Amniotic stem cell (primary cell): Measurements from ENCODE around the gene SCG3.

Source experiments
- DNase-seq: peaks from one replicate; lab custom pipeline; 2025; lab: John Stamatoyannopoulos, UW

SCG3 gene

DNA sequence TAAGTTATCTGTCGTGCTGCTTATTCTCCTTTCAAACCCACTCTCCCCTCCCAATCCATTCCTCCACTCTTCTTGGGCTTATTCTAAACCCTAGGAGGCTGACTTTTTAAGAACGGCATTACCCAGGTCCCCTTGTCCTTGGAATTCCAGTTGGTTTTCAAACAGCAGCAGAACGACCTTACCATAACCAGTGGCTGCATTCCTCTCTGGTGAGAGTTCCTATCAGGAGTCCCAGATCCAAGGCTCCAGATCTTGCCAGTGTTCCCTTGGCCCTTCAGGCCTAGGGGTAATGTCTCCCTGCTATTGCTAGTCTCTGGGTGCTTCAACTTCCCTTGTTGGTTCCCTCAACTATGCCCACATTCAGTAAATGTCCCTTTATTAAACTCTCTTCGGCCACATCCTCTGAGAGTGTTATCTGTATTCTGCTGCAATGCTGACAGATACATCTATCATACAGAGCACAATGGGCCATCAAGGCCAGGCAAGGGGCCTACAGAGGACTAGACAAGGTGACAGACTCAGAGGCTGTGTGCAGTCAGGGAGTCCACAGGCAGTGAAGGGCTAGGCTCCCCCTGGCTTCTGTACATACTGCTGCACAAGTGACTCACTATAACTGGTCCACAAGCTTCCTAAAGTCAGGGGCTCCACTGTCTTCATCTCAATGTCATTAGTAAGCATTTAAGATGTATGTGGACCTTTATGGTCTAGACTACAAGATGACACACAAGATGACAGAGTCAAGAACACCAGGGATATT is 46.0 kb downstream of the SCG3 start:
- no peak for DNase-seq

DNA sequence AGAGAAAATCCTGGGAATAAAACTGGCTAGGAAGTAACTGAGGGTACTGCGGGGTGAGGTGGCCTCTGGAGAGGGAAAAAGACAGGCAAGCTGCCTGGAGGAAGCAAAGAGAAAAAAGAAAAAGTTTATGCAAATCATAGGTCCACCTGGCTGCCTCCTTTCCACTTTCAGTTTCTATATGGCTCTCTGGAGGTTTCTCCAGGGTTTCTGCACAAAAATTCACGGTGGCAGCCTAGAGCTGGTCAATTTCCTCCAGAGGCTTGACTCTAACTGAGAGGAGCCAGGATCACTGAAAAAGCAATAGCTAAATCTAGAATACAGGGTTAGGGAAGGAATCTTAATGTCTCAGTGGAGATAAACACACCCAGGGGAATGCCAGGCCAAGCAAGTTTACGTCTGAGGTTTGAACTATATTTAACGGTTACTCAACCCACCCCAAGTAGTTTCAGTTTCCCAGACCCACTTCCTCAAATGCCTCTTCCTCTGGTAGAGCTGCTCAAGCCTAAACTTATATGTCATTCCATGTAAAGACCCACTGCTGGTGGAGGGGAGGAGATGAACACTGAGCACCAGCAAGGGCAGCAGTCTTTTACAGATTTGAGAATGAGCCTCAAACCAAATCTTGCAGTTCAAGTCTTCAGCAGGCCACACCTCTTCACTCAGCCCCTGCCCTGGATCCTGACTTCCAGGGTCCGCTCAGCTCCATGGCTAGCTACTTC is 50.4 kb downstream of the SCG3 start:
- no peak for DNase-seq

DNA sequence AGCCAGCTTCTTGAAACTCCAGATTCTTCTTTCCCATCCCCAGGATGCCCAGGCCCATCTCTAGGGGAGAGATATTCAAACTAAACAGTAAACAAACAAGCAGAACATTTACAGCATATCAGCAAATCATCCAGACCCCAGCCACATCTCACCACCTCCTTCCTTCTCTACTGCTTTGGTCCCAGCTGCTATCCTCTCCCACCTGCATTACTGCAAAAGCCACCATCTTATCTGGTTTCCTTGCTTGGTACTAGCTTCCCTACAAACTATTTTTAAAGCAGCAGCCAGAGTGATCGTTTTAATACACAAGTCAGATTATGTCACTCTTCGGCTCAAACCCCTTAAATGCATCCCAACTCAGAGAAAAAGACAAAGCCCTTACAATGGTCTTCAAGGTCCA is 51.3 kb downstream of the SCG3 start:
- no peak for DNase-seq

GRCh38 chr15:51735228-51736010 is 54.1 kb downstream of the SCG3 start:
- no peak for DNase-seq

- DNase-seq, result no peak
Measured at GRCh38 chr15:51736069-51736468, 54.8 kb downstream of the SCG3 start.

DNA sequence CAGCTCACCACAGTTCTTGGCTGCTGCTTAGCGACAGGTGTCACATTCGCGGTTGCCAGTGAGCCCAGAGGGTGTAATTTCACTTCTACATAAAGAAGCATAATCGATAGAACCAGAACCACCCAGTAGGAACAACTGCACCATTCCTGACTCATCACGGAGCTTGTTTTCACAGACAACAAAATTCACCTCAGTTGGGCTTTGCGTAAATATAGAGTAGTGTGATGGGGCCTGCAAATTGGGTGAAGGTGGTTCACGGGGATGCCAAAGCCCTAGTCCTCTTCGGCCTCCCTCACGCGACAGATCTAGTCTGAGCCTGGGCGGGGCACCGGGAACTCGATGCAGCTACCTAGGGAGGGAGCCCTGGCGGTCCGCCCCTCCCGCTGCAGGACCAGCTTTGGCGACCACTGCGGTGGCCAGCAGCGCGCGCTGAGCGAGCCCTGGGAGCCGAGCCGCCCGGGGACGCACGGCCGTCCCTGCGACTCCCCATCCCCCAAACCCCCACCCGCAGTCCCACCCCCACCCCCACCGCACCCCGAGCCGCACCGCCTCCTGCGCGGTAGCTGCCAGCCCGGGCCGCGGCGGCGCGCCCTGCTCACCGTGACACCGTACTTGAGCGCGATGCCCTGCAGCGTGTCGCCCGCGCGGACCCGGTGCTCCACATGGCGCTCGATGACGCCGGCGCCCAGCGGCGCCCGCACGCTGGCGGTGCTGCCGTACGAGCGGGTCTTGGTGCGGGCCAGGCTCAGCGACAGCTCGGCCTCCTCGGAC is 55.6 kb downstream of the SCG3 start:
- DNase-seq, result no peak

GRCh38 chr15:51737522-51738305 is 56.4 kb downstream of the SCG3 start, which contains the start of gene LYSMD2:
TSS of gene LYSMD2 (minus strand) at chr15:51737655. CDS start at chr15:51737622, 33 bp downstream.
- DNase-seq, result no peak

GRCh38 chr15:51738553-51738952 is 57.2 kb downstream of the SCG3 start:
- no peak for DNase-seq

DNA sequence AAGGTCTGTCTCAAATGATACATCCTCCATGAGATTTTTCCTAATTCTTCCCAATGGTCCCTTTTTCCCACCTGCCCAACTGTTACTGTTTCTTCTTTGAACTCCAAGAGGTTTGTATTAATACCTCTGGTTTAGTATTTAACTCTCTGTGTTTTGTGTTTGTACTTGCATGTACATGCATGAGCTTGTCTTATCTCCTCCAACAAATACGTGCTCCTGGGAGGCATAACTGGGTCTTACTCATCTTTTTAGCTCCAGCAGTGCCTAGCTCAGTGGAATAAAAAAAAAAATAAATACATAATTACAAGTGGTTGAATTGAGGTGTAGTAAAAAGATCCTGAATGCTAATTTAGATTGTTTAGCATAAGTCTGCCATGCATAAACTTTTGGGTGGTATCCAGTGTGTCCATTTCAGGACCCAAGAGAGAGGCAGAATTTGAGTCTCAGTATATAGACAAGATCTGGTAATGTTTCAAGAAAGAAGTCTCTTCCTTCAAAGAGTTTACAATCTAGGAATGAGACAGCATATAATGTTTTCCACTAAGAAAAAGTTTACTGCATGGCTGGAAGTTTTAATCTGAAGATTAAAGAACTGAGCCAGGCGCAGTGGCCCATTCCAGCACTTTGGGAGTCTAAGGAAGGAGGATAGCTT is 57.9 kb downstream of the SCG3 start:
- no peak for DNase-seq

GRCh38 chr15:51749307-51749706 is 68.0 kb downstream of the SCG3 start:
- DNase-seq, result no peak

- no peak for DNase-seq
Measured at GRCh38 chr15:51750186-51750585, 68.9 kb downstream of the SCG3 start.

GRCh38 chr15:51750792-51751696 is 69.7 kb downstream of the SCG3 start, which contains the start of gene TMOD2:
TSS of gene TMOD2 (plus strand) at chr15:51751597. CDS start at chr15:51766442, 14,845 bp downstream.
- no peak for DNase-seq

DNA sequence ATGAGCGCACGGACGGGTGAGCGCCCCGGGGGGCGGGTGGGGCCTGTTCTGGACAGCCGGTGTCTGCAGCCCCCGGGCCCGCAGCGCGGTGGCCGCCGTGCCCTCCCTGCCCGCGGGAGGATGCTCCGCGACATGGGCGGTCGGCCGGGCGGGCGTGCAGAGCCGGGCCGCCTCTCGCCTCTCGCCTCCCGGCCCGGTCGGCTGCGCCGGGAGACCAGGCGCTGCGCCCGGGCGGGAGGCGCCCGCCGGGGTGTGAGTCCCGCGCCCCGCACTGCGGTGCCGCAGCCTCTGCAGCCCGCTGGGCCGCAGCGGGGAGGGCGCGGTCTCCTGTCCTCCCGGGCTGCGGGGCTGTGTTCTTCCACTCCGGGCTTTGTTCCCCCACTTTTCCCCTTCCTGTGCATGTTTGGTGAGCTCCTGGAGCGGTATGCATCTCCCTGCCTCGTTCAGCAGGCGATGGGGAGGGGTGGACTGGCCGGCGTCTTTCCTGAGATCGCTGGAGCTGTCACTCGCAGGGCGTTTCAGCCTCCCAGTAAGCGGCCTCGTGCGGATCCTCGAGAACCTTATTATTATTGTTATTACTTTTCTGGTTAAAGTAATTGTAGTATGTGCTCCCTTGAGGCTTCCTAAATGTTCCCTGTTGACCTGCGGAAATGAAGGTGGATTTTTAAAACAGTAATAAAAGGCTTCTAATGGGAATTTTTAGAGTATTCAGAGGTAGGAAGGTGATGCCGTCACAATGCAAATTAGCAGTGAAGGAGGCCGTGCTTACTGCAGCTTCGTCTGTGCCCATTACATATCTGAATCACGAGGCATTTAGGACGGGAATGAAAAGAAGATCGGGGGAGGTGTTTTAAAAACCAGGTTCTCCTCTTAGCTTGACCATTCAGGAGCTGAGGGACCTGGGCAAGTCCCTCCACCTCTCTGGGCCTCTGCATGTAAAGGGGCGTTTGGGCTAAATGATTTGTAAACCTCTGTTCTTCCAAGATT is 70.7 kb downstream of the SCG3 start:
- no peak for DNase-seq

GRCh38 chr15:51752888-51753287 is 71.6 kb downstream of the SCG3 start:
- DNase-seq, result no peak

GRCh38 chr15:51754267-51754666 is 73.0 kb downstream of the SCG3 start:
- no peak for DNase-seq

DNA sequence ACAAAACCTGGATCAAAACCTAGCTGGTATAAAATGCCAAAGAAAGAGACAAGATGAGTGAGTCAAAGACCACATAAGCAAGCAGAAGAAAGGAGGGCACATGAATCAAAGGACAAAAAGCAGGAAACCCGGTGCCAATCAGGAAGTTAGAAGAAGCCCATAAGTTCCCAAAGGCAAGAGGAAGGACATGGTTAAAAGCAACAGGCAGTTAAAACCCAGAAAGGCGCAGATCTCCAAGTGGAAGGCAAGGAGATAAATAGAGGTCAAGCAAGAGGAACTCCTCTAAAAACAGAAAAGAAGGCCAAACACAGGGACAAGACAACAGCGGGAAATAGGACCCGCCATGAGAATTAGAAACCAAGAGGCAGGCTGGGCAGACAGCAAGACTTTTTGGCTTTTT is 74.5 kb downstream of the SCG3 start:
- DNase-seq, result no peak

- DNase-seq, result no peak
Measured at GRCh38 chr15:51756482-51756881, 75.2 kb downstream of the SCG3 start.

GRCh38 chr15:51757450-51757849 is 76.1 kb downstream of the SCG3 start:
- no peak for DNase-seq
